ENCODE data around the gene DNASE2. TPM values are rescaled to one million over a fixed set of nuclear protein-coding genes. Genes with fewer than 3 reads are reported as not detected.
A peak's percentile ranks its signal among the peaks of the same experiment; 100 is the strongest.

Gene DNASE2
- total and polyA plus RNA-seq, 11 donors: 11.7 to 41.1 (median 23.3) TPM

DNA sequence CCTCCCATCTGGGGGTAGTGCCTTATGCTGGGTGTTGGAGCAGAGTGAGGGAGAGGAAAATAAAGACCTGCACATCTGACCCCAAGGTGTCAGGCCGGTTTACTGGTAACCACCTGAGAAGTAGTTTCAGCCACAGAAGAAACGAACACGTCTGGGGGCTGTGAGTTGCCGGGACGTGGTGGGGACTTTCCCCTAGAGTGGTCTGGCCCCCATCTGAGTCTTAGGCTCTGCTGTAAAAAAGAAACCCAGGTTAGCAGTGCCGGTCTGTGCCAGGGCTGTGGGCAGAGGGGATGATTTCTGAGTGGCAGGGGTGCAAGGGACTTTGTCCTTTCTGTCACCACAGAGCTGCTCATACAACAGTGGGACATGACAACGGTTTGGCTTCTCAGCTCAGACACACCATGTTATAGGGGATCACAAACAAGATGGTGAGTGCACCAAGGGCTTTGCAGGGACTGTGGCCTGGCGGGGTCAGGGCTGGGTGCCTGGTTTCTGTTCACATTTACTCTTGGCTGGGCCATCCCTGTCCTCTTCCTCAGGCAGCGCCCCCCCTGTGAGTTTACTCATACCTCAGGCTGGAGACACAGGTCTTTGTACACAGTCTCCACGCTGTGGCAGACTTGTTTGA is 18.8 kb upstream of the DNASE2 start:
- peaks cover 0 to 47% (median 39%) of the 10 kb centered on the region in 9 donors for H3K36me3 ChIP-seq
- DNase-seq (no peak), ATAC-seq (no peak)
- no peaks in the 10 kb centered on the region for H3K4me1 ChIP-seq
- no peak overlapping the region for H3K27ac ChIP-seq
- TF ChIP-seq, protein P1, sequence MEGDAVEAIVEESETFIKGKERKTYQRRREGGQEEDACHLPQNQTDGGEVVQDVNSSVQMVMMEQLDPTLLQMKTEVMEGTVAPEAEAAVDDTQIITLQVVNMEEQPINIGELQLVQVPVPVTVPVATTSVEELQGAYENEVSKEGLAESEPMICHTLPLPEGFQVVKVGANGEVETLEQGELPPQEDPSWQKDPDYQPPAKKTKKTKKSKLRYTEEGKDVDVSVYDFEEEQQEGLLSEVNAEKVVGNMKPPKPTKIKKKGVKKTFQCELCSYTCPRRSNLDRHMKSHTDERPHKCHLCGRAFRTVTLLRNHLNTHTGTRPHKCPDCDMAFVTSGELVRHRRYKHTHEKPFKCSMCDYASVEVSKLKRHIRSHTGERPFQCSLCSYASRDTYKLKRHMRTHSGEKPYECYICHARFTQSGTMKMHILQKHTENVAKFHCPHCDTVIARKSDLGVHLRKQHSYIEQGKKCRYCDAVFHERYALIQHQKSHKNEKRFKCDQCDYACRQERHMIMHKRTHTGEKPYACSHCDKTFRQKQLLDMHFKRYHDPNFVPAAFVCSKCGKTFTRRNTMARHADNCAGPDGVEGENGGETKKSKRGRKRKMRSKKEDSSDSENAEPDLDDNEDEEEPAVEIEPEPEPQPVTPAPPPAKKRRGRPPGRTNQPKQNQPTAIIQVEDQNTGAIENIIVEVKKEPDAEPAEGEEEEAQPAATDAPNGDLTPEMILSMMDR (IDR thresholded peaks at IDR 0.05): no peak
- TF ChIP-seq POLR2A (IDR thresholded peaks at IDR 0.05): no peak
- WGBS, 4 donors: 90 to 93% (median 92%) methylated on average over 10 of the region's 10 CpGs
- no peaks in the 10 kb centered on the region for H3K9me3 ChIP-seq
- no peak overlapping the region for H3K4me3 ChIP-seq
- no peaks in the 10 kb centered on the region for H3K27me3 ChIP-seq
- intact Hi-C loops (cut with DNase I): loop anchor here in 1 of 10 donors (10.0 kb wide), 1 partner anchor 55 kb away; the partner anchor contains the start of gene GADD45GIP1

GRCh38 chr19:12896460-12896859 is 15.2 kb upstream of the DNASE2 start:
- ATAC-seq (no peak), DNase-seq (no peak)
- no peak overlapping the region for H3K4me3 ChIP-seq
- intact Hi-C loops (cut with DNase I): loop anchor here in 1 of 10 donors (10.0 kb wide), 1 partner anchor 58 kb away; the partner anchor contains the start of gene GADD45GIP1
- H3K36me3 ChIP-seq: peaks cover 0 to 65% (median 57%) of the 10 kb centered on the region in 9 donors
- no peaks in the 10 kb centered on the region for H3K27me3 ChIP-seq
- no peaks in the 10 kb centered on the region for H3K9me3 ChIP-seq
- 93 to 97% (median 96%) methylated on average over 5 to 17 of the region's 17 CpGs for WGBS, 4 donors
- TF ChIP-seq, protein P1 (IDR thresholded peaks at IDR 0.05): no peak
- TF ChIP-seq POLR2A (IDR thresholded peaks at IDR 0.05): no peak
- no peak overlapping the region for H3K27ac ChIP-seq
- peaks cover 0 to 13% (median 8%) of the 10 kb centered on the region in 12 donors for H3K4me1 ChIP-seq

- WGBS, 4 donors: 88 to 95% (median 93%) methylated on average over 5 of the region's 5 CpGs
Measured at GRCh38 chr19:12893582-12893981, 12.3 kb upstream of the DNASE2 start.

DNA sequence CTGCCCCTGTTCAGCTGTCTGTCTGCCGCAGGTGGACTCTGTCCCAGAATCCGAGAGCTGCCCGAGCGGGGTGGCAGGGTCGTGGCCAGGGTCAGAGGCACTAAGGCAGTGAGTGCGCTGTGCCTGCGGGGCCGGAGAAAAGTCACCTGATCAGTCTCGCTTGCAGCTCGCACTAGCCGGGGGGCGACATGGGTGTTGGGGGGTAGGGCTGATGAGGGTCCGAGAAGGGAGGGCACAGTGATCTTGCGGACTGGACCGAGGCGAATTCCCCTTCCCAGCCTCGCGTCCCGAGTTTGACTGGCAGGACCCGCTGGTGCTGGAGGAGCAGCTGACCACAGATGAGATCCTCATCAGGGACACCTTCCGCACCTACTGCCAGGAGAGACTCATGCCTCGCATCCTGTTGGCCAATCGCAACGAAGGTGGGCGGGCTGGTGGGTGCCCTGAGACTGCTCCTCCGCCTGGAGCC is 10.3 kb upstream of the DNASE2 start:
- DNase-seq (no peak), ATAC-seq (peak in 1 of 4 donors; percentile 2)
- Histone ChIP-seq H3K4me3 (peak overlapping the region; percentile 71 to 98 (median 86)), H3K4me1 (peaks cover 0 to 22% (median 11%) of the 10 kb centered on the region in 12 donors), H3K27me3 (peaks cover 0 to 6% (median 0%) of the 10 kb centered on the region in 9 donors), H3K27ac (peak overlapping the region in 7 of 12 donors; percentile 64 to 85 (median 74)), H3K36me3 (peaks cover 0 to 31% (median 25%) of the 10 kb centered on the region in 9 donors), H3K9me3 (no peaks in the 10 kb centered on the region)
- no peak for TF ChIP-seq POLR2A (IDR thresholded peaks at IDR 0.05)
- TF ChIP-seq, protein P1 (IDR thresholded peaks at IDR 0.05): no peak
- intact Hi-C loops (cut with DNase I): loop anchor here in 2 of 10 donors (2.0 to 10.0 kb wide), 2 partner anchors 47 to 63 kb away; partner anchors contain the start of genes CALR (in 1 of the 2) and GADD45GIP1 (in 1 of the 2)
- WGBS, 4 donors: 7 to 8% (median 8%) methylated on average over 22 to 26 of the region's 26 CpGs

More at GRCh38 chr19:12893582-12893981, 12.3 kb upstream of the DNASE2 start:
- intact Hi-C loops (cut with DNase I): loop anchor here in 1 of 10 donors (10.0 kb wide), 1 partner anchor 61 kb away; the partner anchor contains the start of gene GADD45GIP1
- Histone ChIP-seq H3K27me3 (no peaks in the 10 kb centered on the region), H3K27ac (no peak overlapping the region), H3K36me3 (peaks cover 0 to 50% (median 37%) of the 10 kb centered on the region in 9 donors), H3K4me3 (no peak overlapping the region), H3K9me3 (no peaks in the 10 kb centered on the region), H3K4me1 (peaks cover 0 to 22% (median 11%) of the 10 kb centered on the region in 12 donors)
- DNase-seq: no peak
- no peak for ATAC-seq
- TF ChIP-seq POLR2A (IDR thresholded peaks at IDR 0.05): no peak

Data from heart left ventricle (tissue), 16 donors.